HEK293 (cell line): Measurements from ENCODE around the gene LITAFD.

Experiments used
- CTCF ChIA-PET: fragments of 350-600 bp; formaldehyde crosslinking; extraction: SDS; loops from one replicate; lab custom pipeline; 2021; ENCODE audit warnings: antibody characterized with exemption; lab: Yijun Ruan, JAX
- POLR2A ChIA-PET: fragments of 300-600 bp; formaldehyde crosslinking; extraction: SDS; loops from one replicate; lab custom pipeline; 2020; ENCODE audit warnings: antibody characterized with exemption, inconsistent platforms; lab: Yijun Ruan, JAX
- H3K27ac ChIP-seq: fragments of 200-500 bp; sonication (Bioruptor generic); 2 replicates; pipeline ENCODE4 v1.5.1; 2014; ENCODE audit warnings: low read depth, low read length, control low read depth, inconsistent platforms; ENCODE audit errors: extremely low read depth
- H3K36me3 ChIP-seq, 2 experiments: fragments of 200-500 bp in 1 of 2; sonication (Bioruptor generic) in 1 of 2; 1 replicate in 1 of 2; 2 replicates in 1 of 2; pipeline ENCODE4 v1.5.1; 2014 to 2017; ENCODE audit warnings: inconsistent platforms in 2 of 2, low read length in 2 of 2; ENCODE audit not compliant: control insufficient read depth in 2 of 2, insufficient read depth in 1 of 2
- H3K4me1 ChIP-seq: fragments of 200-500 bp; sonication (Bioruptor generic); 2 replicates; pipeline ENCODE4 v1.5.1; 2014; ENCODE audit warnings: mild to moderate bottlenecking, low read length, inconsistent platforms; ENCODE audit not compliant: control insufficient read depth, insufficient read depth
- H3K4me3 ChIP-seq: 2 replicates; pipeline ENCODE4 v1.5.1; 2011; ENCODE audit warnings: low read depth, mild to moderate bottlenecking, control low read depth, low read length, moderate library complexity
- H3K9me3 ChIP-seq: fragments of 200-500 bp; sonication (Bioruptor generic); 2 replicates; pipeline ENCODE4 v1.5.1; 2014; ENCODE audit warnings: low read depth, low read length, inconsistent platforms; ENCODE audit not compliant: control insufficient read depth, insufficient read depth
- AEBP2 ChIP-seq: fragments of 450-650 bp; formaldehyde crosslinking; IDR thresholded peaks from 2 replicates; pipeline ENCODE4 v1.5.1; 2016; ENCODE audit warnings: missing biosample characterization, missing genetic modification characterization, borderline replicate concordance
- BCL6B ChIP-seq: fragments of 450-650 bp; formaldehyde crosslinking; IDR thresholded peaks from 2 replicates; pipeline ENCODE4 v1.5.1; 2017; ENCODE audit warnings: missing biosample characterization, missing genetic modification characterization
- ELK4 ChIP-seq: IDR thresholded peaks from 2 replicates; pipeline ENCODE4 v1.6.1; 2011; ENCODE audit warnings: mild to moderate bottlenecking, low read depth, low read length, borderline replicate concordance
- GFI1B ChIP-seq: fragments of 450-650 bp; formaldehyde crosslinking; IDR thresholded peaks from 2 replicates; pipeline ENCODE4 v1.5.1; 2016; ENCODE audit warnings: missing biosample characterization, missing genetic modification characterization
- GLI2 ChIP-seq: fragments of 450-650 bp; formaldehyde crosslinking; IDR thresholded peaks from 2 replicates; pipeline ENCODE4; 2017; ENCODE audit warnings: missing biosample characterization, missing genetic modification characterization, low read depth, borderline replicate concordance
- SALL2 ChIP-seq: fragments of 450-650 bp; formaldehyde crosslinking; IDR thresholded peaks from 2 replicates; pipeline ENCODE4 v1.5.0; 2017; ENCODE audit warnings: missing biosample characterization, mild to moderate bottlenecking, missing genetic modification characterization, borderline replicate concordance
- SCRT2 ChIP-seq: fragments of 450-650 bp; formaldehyde crosslinking; IDR thresholded peaks from 2 replicates; pipeline ENCODE4 v1.5.1; 2016; ENCODE audit warnings: missing biosample characterization, missing genetic modification characterization
- ZBTB20 ChIP-seq: fragments of 450-650 bp; formaldehyde crosslinking; IDR thresholded peaks from 2 replicates; pipeline ENCODE4 v1.5.1; 2016; ENCODE audit warnings: missing biosample characterization, missing genetic modification characterization
- ZBTB7A ChIP-seq: fragments of 450-650 bp; formaldehyde crosslinking; IDR thresholded peaks from 2 replicates; pipeline ENCODE4 v1.5.1; 2016; ENCODE audit warnings: low read depth, missing biosample characterization, missing genetic modification characterization
- ZBTB8A ChIP-seq: fragments of 450-650 bp; formaldehyde crosslinking; IDR thresholded peaks from 2 replicates; pipeline ENCODE4 v1.5.1; 2016; ENCODE audit warnings: missing biosample characterization, missing genetic modification characterization
- ZIC2 ChIP-seq: fragments of 450-650 bp; formaldehyde crosslinking; IDR thresholded peaks from 2 replicates; pipeline ENCODE4 v1.5.1; 2016; ENCODE audit warnings: missing biosample characterization, missing genetic modification characterization
- ZNF146 ChIP-seq: fragments of 450-650 bp; formaldehyde crosslinking; IDR thresholded peaks from 2 replicates; pipeline ENCODE4 v1.5.1; 2016; ENCODE audit warnings: missing biosample characterization, missing genetic modification characterization
- ZNF280C ChIP-seq: fragments of 450-650 bp; formaldehyde crosslinking; IDR thresholded peaks from 2 replicates; pipeline ENCODE4 v1.5.1; 2016; ENCODE audit warnings: missing biosample characterization, missing genetic modification characterization
- ZNF292 ChIP-seq: fragments of 450-650 bp; formaldehyde crosslinking; IDR thresholded peaks from 2 replicates; pipeline ENCODE4 v1.5.1; 2016; ENCODE audit warnings: low read depth, missing biosample characterization, missing genetic modification characterization, borderline replicate concordance
- ZNF354C ChIP-seq: fragments of 450-650 bp; formaldehyde crosslinking; IDR thresholded peaks from 2 replicates; pipeline ENCODE4 v1.5.1; 2016; ENCODE audit warnings: missing biosample characterization, missing genetic modification characterization, low read depth, borderline replicate concordance
- ZNF366 ChIP-seq: fragments of 450-650 bp; formaldehyde crosslinking; conservative IDR thresholded peaks from 2 replicates; pipeline ENCODE4 v1.5.1; 2016; ENCODE audit warnings: missing biosample characterization, missing genetic modification characterization
- ZNF391 ChIP-seq: fragments of 450-650 bp; formaldehyde crosslinking; IDR thresholded peaks from 2 replicates; pipeline ENCODE4 v1.5.1; 2016; ENCODE audit warnings: low read depth, missing biosample characterization, missing genetic modification characterization, borderline replicate concordance
- ZNF426 ChIP-seq: fragments of 450-650 bp; formaldehyde crosslinking; IDR thresholded peaks from 2 replicates; pipeline ENCODE4 v1.5.1; 2017; ENCODE audit warnings: missing biosample characterization, missing genetic modification characterization, mild to moderate bottlenecking, inconsistent platforms, moderate library complexity
- ZNF549 ChIP-seq: fragments of 450-650 bp; IDR thresholded peaks from 2 replicates; pipeline ENCODE4 v1.5.1; 2018; ENCODE audit warnings: missing biosample characterization, missing genetic modification characterization, mild to moderate bottlenecking, inconsistent platforms, moderate library complexity
- ZNF596 ChIP-seq: fragments of 450-650 bp; IDR thresholded peaks from 2 replicates; pipeline ENCODE4 v1.5.0; 2018; ENCODE audit warnings: missing biosample characterization, mild to moderate bottlenecking, missing genetic modification characterization, moderate library complexity
- ZNF830 ChIP-seq: fragments of 450-650 bp; IDR thresholded peaks from 2 replicates; pipeline ENCODE4 v1.5.0; 2018; ENCODE audit warnings: missing biosample characterization, missing genetic modification characterization, low read depth, mild to moderate bottlenecking, moderate library complexity

Gene LITAFD

GRCh38 chr16:8908810-8909468 is 26.8 kb downstream of the LITAFD start:
- POLR2A ChIA-PET: no interaction called here
- no peak overlapping the region for H3K27ac ChIP-seq

GRCh38 chr16:8910811-8911210 is 28.7 kb downstream of the LITAFD start:
- POLR2A ChIA-PET: no interaction called here
- Histone ChIP-seq H3K9me3 (no peaks in the 10 kb centered on the region), H3K4me1 (no peaks in the 10 kb centered on the region), H3K27ac (no peak overlapping the region), H3K4me3 (no peak overlapping the region), H3K36me3 (peaks cover 36 to 94% of the 10 kb centered on the region in 2 experiments)
- TF ChIP-seq ZNF391 (tag by site-specific recombination): no peak
- TF ChIP-seq ZNF146 (tag by site-specific recombination): no peak
- TF ChIP-seq ZNF354C (tag by site-specific recombination): no peak
- no peak for TF ChIP-seq ZNF280C (tag by site-specific recombination)
- no peak for TF ChIP-seq ZNF830 (tag by site-specific recombination)
- CTCF ChIA-PET: interaction anchor here (0.6 to 2.0 kb wide), 7 partner anchors 10 to 230 kb away, joined by 3 to 8 read pairs (median 4); partner anchors contain the start of gene LITAFD

More at GRCh38 chr16:8908810-8909468, 26.8 kb downstream of the LITAFD start:
- no peaks in the 10 kb centered on the region for H3K9me3 ChIP-seq
- CTCF ChIA-PET: interaction anchor here (1.7 kb wide), 1 partner anchor 99 kb away, joined by 12 read pairs; no protein-coding TSS in a partner anchor
- H3K4me3 ChIP-seq: no peak overlapping the region
- H3K36me3 ChIP-seq: peaks cover 31 to 91% of the 10 kb centered on the region in 2 experiments
- TF ChIP-seq ZIC2 (tag by site-specific recombination): no peak
- no peak for TF ChIP-seq ZNF366 (tag by site-specific recombination)
- no peak for TF ChIP-seq ZBTB7A (tag by site-specific recombination)
- TF ChIP-seq GFI1B (tag by site-specific recombination): no peak
- H3K4me1 ChIP-seq: no peaks in the 10 kb centered on the region

GRCh38 chr16:8912793-8913192 is 30.6 kb downstream of the LITAFD start:
- TF ChIP-seq ZNF549 (tag by site-specific recombination): no peak
- TF ChIP-seq ZNF292 (tag by site-specific recombination): no peak
- no peak for TF ChIP-seq BCL6B (tag by site-specific recombination)
- TF ChIP-seq GLI2: no peak
- no peak for TF ChIP-seq ZNF596 (tag by site-specific recombination)
- no peak for TF ChIP-seq ZBTB8A (tag by site-specific recombination)
- no peak for TF ChIP-seq ZNF426 (tag by site-specific recombination)
- no peak for TF ChIP-seq SCRT2
- TF ChIP-seq SALL2: no peak
- TF ChIP-seq ELK4: no peak
- TF ChIP-seq AEBP2 (tag by site-specific recombination): no peak
- no peak for TF ChIP-seq ZBTB20 (tag by site-specific recombination)
- H3K27ac ChIP-seq: no peak overlapping the region
- H3K9me3 ChIP-seq: no peaks in the 10 kb centered on the region
- peaks cover 36 to 94% of the 10 kb centered on the region in 2 experiments for H3K36me3 ChIP-seq
- no peak overlapping the region for H3K4me3 ChIP-seq
- H3K4me1 ChIP-seq: no peaks in the 10 kb centered on the region
- ChIA-PET CTCF (interaction anchor here (0.9 kb wide), 1 partner anchor 96 kb away, joined by 4 read pairs; no protein-coding TSS in a partner anchor), POLR2A (no interaction called here)
